ENCODE measurements around the gene SELENON.
"Not testable (repeated sequence)": the region's sequence is repeated elsewhere in the genome, so short reads cannot be mapped to it uniquely, and the experiment has no call there.

Gene SELENON

DNA sequence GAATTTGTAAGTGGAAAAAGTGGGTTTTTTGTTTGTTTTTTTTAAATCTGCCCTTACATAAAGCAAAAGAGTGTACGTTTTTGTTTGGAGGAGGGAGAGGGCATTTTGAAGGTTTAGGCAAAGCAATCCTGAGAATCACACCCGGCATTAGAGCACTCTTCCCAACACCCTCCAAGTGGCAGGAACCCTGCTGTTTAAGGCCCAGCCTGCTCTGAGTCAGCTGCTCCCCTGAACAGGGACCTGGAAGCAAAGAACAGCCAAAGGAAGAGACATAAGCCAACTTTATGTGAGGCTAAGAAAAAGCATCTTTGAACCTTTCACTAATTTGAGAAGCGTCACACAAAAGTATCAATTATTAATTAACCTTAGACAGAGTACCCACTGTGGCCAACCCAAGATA lies 36.7 kb downstream of the SELENON start:
- TF ChIP-seq, protein P1, sequence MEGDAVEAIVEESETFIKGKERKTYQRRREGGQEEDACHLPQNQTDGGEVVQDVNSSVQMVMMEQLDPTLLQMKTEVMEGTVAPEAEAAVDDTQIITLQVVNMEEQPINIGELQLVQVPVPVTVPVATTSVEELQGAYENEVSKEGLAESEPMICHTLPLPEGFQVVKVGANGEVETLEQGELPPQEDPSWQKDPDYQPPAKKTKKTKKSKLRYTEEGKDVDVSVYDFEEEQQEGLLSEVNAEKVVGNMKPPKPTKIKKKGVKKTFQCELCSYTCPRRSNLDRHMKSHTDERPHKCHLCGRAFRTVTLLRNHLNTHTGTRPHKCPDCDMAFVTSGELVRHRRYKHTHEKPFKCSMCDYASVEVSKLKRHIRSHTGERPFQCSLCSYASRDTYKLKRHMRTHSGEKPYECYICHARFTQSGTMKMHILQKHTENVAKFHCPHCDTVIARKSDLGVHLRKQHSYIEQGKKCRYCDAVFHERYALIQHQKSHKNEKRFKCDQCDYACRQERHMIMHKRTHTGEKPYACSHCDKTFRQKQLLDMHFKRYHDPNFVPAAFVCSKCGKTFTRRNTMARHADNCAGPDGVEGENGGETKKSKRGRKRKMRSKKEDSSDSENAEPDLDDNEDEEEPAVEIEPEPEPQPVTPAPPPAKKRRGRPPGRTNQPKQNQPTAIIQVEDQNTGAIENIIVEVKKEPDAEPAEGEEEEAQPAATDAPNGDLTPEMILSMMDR (IDR thresholded peaks at IDR 0.05; ENCODE audit: insufficient read depth, low read length, poor library complexity, severe bottlenecking): no peak
- H3K27me3 ChIP-seq (replicated peaks; ENCODE audit: control insufficient read depth, insufficient read depth, low read length): no peaks in the 10 kb centered on the region
- H3K36me3 ChIP-seq (ENCODE audit: control insufficient read depth, insufficient read depth, low read length): peaks cover 11% of the 10 kb centered on the region
- no peak overlapping the region for H3K4me3 ChIP-seq (replicated peaks; ENCODE audit: low read depth, low read length)
- no peak for DNase-seq (ENCODE audit: extremely low read depth, insufficient read length)

DNA sequence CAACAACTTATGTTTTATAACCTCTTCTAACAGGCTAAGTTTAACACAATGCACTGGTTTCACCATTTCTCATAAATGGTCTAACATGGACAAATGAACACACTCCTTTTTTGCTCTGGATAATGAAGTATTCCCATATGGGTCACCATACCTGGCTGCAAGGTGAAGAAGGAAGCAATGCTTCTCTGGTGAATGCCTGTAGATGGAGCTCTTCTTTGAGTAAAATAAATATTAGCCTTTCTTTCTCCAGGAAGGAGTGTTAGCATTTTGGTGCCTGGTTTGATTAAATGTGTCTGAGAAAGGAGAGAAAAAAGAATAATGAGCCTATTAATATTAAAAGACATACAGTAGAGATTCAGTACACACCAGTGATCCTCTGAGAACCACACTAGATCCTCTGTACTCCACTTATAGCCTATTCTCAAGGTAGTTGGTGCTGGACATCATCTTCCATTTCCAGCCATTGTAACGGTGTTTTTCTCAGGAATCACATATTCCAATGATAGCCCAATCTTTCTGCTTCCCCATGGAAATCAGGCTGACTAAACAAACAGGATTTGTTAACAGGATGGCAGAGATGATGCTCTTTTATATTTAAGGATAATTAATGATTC lies 37.4 kb downstream of the SELENON start:
- Histone ChIP-seq H3K27me3 (replicated peaks; ENCODE audit: control insufficient read depth, insufficient read depth, low read length) (no peaks in the 10 kb centered on the region), H3K4me3 (replicated peaks; ENCODE audit: low read depth, low read length) (no peak overlapping the region), H3K36me3 (ENCODE audit: control insufficient read depth, insufficient read depth, low read length) (peaks cover 7% of the 10 kb centered on the region)
- DNase-seq (ENCODE audit: extremely low read depth, insufficient read length): no peak
- TF ChIP-seq, protein P1 (IDR thresholded peaks at IDR 0.05; ENCODE audit: insufficient read depth, low read length, poor library complexity, severe bottlenecking): peak; percentile 43

DNA sequence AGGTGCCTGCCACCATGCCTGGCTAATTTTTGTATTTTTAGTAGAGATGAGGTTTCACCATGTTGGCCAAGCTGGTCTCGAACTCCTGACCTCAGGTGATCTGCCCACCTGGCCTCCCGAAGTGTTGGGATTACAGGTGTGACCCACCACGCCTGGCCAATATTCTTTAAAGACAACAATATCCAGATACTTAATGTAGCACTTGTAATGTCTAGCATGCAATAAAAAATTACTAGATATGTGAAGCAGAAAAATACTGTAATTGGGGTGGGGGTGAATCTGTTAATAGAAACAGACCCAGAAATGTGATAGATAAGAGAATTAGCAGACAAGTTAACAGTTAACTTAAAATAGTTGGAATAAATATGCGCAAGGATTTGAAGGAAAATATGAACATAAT lies 39.8 kb downstream of the SELENON start:
- H3K36me3 ChIP-seq (ENCODE audit: control insufficient read depth, insufficient read depth, low read length); H3K27me3 ChIP-seq (replicated peaks; ENCODE audit: control insufficient read depth, insufficient read depth, low read length); H3K4me3 ChIP-seq (replicated peaks; ENCODE audit: low read depth, low read length); DNase-seq (ENCODE audit: extremely low read depth, insufficient read length): not testable (repeated sequence)

GRCh38 chr1:25843483-25843882 lies 43.5 kb downstream of the SELENON start:
- TF ChIP-seq, protein P1 (IDR thresholded peaks at IDR 0.05; ENCODE audit: insufficient read depth, low read length, poor library complexity, severe bottlenecking): no peak
- Histone ChIP-seq H3K4me3 (replicated peaks; ENCODE audit: low read depth, low read length) (no peak overlapping the region), H3K36me3 (ENCODE audit: control insufficient read depth, insufficient read depth, low read length) (no peaks in the 10 kb centered on the region), H3K27me3 (replicated peaks; ENCODE audit: control insufficient read depth, insufficient read depth, low read length) (no peaks in the 10 kb centered on the region)
- no peak for DNase-seq (ENCODE audit: extremely low read depth, insufficient read length)

DNA sequence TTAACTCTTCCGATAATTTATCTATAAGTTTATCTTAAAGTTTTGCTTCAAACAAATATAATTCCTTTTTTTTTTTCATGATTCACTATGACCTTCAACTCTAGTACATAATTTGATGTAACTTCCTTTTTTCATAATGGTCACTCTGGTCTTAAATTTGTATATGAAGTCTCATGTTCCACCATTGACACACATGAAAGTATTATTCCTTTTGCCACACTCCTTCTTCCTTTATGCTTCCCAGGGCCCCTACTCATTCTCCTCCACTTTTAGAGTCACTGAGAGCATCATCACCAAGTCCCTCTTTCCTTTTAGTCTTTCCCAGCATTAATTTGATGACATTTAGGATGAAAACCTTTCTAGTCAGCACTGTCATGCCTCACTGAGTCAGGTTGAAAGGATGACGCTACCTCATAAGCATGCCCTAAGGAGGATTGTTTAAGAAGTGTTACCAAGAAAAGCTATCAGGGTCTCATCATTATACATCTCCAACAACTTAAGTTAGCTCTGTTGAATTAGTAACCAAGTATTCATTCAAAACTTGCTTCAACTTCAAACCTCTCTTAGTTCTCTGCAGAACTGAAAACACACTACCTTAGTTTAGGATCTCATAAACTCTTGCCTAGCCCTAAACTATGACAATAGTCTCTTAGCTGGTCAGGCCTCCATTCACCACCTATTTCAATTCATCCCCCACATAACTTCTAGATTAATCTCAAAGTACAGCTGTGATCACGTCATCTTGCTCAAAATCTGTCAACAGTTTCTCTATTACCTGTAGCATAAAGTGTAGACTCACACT lies 44.7 kb downstream of the SELENON start:
- TF ChIP-seq, protein P1 (IDR thresholded peaks at IDR 0.05; ENCODE audit: insufficient read depth, low read length, poor library complexity, severe bottlenecking): no peak
- DNase-seq (ENCODE audit: extremely low read depth, insufficient read length): no peak
- Histone ChIP-seq H3K4me3 (replicated peaks; ENCODE audit: low read depth, low read length) (no peak overlapping the region), H3K36me3 (ENCODE audit: control insufficient read depth, insufficient read depth, low read length) (no peaks in the 10 kb centered on the region), H3K27me3 (replicated peaks; ENCODE audit: control insufficient read depth, insufficient read depth, low read length) (no peaks in the 10 kb centered on the region)

DNA sequence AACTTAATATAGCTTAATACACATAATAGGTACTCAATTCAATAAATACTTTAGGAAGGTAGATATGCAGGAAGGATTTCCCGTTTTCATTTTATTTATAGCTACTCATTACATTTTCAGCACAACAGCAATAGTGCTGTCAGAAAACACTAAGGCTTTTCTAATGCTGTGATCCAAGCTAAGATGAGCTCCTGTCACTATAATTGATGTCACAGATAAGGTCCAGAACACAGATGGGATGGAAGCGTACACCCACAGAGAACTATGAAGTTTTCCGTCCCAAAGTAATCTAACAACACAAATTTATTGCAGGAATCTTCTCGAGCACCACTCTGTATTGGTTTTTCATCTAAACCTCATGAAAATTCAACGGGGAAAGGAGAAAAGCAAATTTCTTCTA lies 45.7 kb downstream of the SELENON start:
- no peak overlapping the region for H3K4me3 ChIP-seq (replicated peaks; ENCODE audit: low read depth, low read length)
- no peak for DNase-seq (ENCODE audit: extremely low read depth, insufficient read length)
- H3K27me3 ChIP-seq (replicated peaks; ENCODE audit: control insufficient read depth, insufficient read depth, low read length): no peaks in the 10 kb centered on the region
- TF ChIP-seq, protein P1 (IDR thresholded peaks at IDR 0.05; ENCODE audit: insufficient read depth, low read length, poor library complexity, severe bottlenecking): no peak
- H3K36me3 ChIP-seq (ENCODE audit: control insufficient read depth, insufficient read depth, low read length): no peaks in the 10 kb centered on the region

All from GM06990 (cell line).